ENCODE data around the gene LTK.

- TF ChIP-seq CTCF (IDR thresholded peaks at IDR 0.05; ENCODE audit: low read depth, low read length, poor library complexity, severe bottlenecking): no peak
- TF ChIP-seq EZH2phosphoT487 (IDR thresholded peaks at IDR 0.05; ENCODE audit: borderline replicate concordance, low read length): no peak
These were observed 31.3 kb downstream of the LTK start for GRCh38 chr15:41482110-41482877.
